HCT116 (cell line): ENCODE results near the gene POLDIP2. TPM values are rescaled to one million over a fixed set of nuclear protein-coding genes. Genes with fewer than 3 reads are reported as not detected.

Source experiments
- ATAC-seq: fragments of 200-7000 bp; cut with Tn5 transposase; 2 replicates; pipeline ENCODE4 v1.9.1; 2020; ENCODE audit warnings: mild to moderate bottlenecking, moderate library complexity
- BruUV-seq: library from RNA; stranded (reverse); fragments of 400-500 nt; replicated peaks from 2 replicates; lab custom pipeline; 2021; lab: Mats Ljungman, UMichigan
- CTCF ChIA-PET: fragments of 300-600 bp; sonication (Branson Sonifier 250); formaldehyde crosslinking; loops from one replicate; lab custom pipeline; 2021; ENCODE audit warnings: antibody characterized with exemption; lab: Charles Lee
- POLR2A ChIA-PET: fragments of 300-600, 350-600 bp; sonication (Branson Sonifier 250); formaldehyde crosslinking; loops from one replicate; lab custom pipeline; 2021; ENCODE audit warnings: antibody characterized with exemption; lab: Charles Lee
- RAD21 ChIA-PET, 2 experiments: fragments of 300-600 bp; sonication (Branson Sonifier 250); formaldehyde crosslinking; loops; one replicate each; lab custom pipeline; 2023; ENCODE audit warnings: low total read pairs in 2 of 2; ENCODE audit not compliant: uncharacterized antibody in 2 of 2, unreplicated experiment in 2 of 2, low non-redundant PET in 1 of 2; lab: Charles Lee
- DNase-seq: peaks from one replicate; pipeline ENCODE4 v3.0.0-alpha.2; 2010; ENCODE audit warnings: low read depth, low spot score
- H2AFZ ChIP-seq: fragments of 200-600 bp; shearing (Covaris generic), sonication (generic); 2 replicates; pipeline ENCODE4 v1.6.1; 2017; ENCODE audit warnings: low read depth, mixed run types, mixed read lengths, antibody characterized with exemption, low read length; ENCODE audit not compliant: poor library complexity, severe bottlenecking
- H3K27ac ChIP-seq: 2 replicates; pipeline ENCODE4 v1.5.1; 2012; ENCODE audit warnings: low read depth, low read length
- H3K27me3 ChIP-seq: fragments of 200-600 bp; sonication (generic); 2 replicates; pipeline ENCODE4 v1.6.1; 2016; ENCODE audit warnings: mixed run types, low read length, mixed read lengths; ENCODE audit not compliant: insufficient read depth
- H3K36me3 ChIP-seq, 2 experiments: fragments of 200-500 bp in 1 of 2; fragments of 200-600 bp in 1 of 2; sonication (Bioruptor generic) in 1 of 2; sonication (generic) in 1 of 2; 2 replicates each; pipeline versions ENCODE4 v1.5.1 to v1.6.1; 2014 to 2016; ENCODE audit warnings: low read length in 2 of 2, inconsistent platforms in 1 of 2, mixed read lengths in 1 of 2, mixed run types in 1 of 2; ENCODE audit not compliant: insufficient read depth in 2 of 2, control insufficient read depth in 1 of 2
- H3K4me1 ChIP-seq, 2 experiments: fragments of 200-600 bp in 1 of 2; sonication (generic) in 1 of 2; 2 replicates each; pipeline versions ENCODE4 v1.5.1 to v1.6.1; 2012 to 2017; ENCODE audit warnings: low read length in 2 of 2, inconsistent platforms in 1 of 2, mild to moderate bottlenecking in 1 of 2, mixed read lengths in 1 of 2, mixed run types in 1 of 2, moderate library complexity in 1 of 2; ENCODE audit not compliant: insufficient read depth in 2 of 2, control insufficient read depth in 1 of 2
- H3K4me2 ChIP-seq: fragments of 200-600 bp; sonication (generic); 2 replicates; pipeline ENCODE4 v1.6.1; 2017; ENCODE audit warnings: mixed run types, low read length, mixed read lengths
- H3K4me3 ChIP-seq, 2 experiments: fragments of 200-600 bp in 1 of 2; sonication (generic) in 1 of 2; replicated peaks in 1 of 2; 2 replicates each; pipeline ENCODE4 v1.5.1; 2011 to 2016; ENCODE audit warnings: low read length in 2 of 2, control low read depth in 1 of 2, low read depth in 1 of 2, mild to moderate bottlenecking in 1 of 2, mixed read lengths in 1 of 2, mixed run types in 1 of 2
- H3K79me2 ChIP-seq: fragments of 200-600 bp; sonication (generic); 2 replicates; pipeline ENCODE4 v1.6.1; 2017; ENCODE audit warnings: mild to moderate bottlenecking, mixed run types, low read length, moderate library complexity, mixed read lengths; ENCODE audit not compliant: insufficient read depth
- H3K9ac ChIP-seq: fragments of 200-600 bp; sonication (generic); 2 replicates; pipeline ENCODE4 v1.6.1; 2016; ENCODE audit warnings: low read length, mixed read lengths
- H3K9me2 ChIP-seq: fragments of 200-600 bp; sonication (generic), shearing (Covaris generic); 2 replicates; pipeline ENCODE4 v1.6.1; 2017; ENCODE audit warnings: mixed run types, mild to moderate bottlenecking, moderate library complexity; ENCODE audit not compliant: insufficient read depth
- H3K9me3 ChIP-seq, 2 experiments: fragments of 200-500 bp in 1 of 2; fragments of 200-600 bp in 1 of 2; sonication (Bioruptor generic) in 1 of 2; sonication (generic) in 1 of 2; 2 replicates each; pipeline ENCODE4 v1.6.1; 2014 to 2017; ENCODE audit warnings: low read length in 2 of 2, mixed read lengths in 2 of 2, inconsistent platforms in 1 of 2, low read depth in 1 of 2, mild to moderate bottlenecking in 1 of 2, mixed run types in 1 of 2, moderate library complexity in 1 of 2; ENCODE audit not compliant: control insufficient read depth in 1 of 2, insufficient read depth in 1 of 2
- H4K20me1 ChIP-seq: fragments of 200-600 bp; sonication (generic), shearing (Covaris generic); 2 replicates; pipeline ENCODE4 v1.6.1; 2017; ENCODE audit warnings: mixed run types, mild to moderate bottlenecking, moderate library complexity; ENCODE audit not compliant: insufficient read depth
- ATF3 ChIP-seq: IDR thresholded peaks from 2 replicates; pipeline ENCODE4 v1.6.1; 2012
- CEBPB ChIP-seq: IDR thresholded peaks from 2 replicates; pipeline ENCODE4 v1.6.1; 2012; ENCODE audit warnings: low read depth
- ELF1 ChIP-seq: IDR thresholded peaks from 2 replicates; pipeline ENCODE4 v1.6.1; 2012; ENCODE audit warnings: low read depth, borderline replicate concordance
- EZH2 ChIP-seq: fragments of 200-600 bp; sonication (generic); IDR thresholded peaks from 2 replicates; pipeline ENCODE4 v1.6.1; 2017; ENCODE audit warnings: antibody characterized with exemption, mixed run types
- EZH2phosphoT487 ChIP-seq: fragments of 200-600 bp; IDR thresholded peaks from 2 replicates; pipeline ENCODE4 v1.6.1; 2018; ENCODE audit warnings: antibody characterized with exemption, borderline replicate concordance
- FOSL1 ChIP-seq: IDR thresholded peaks from 2 replicates; pipeline ENCODE4 v1.6.1; 2012; ENCODE audit warnings: low read depth
- JUND ChIP-seq: IDR thresholded peaks from 2 replicates; pipeline ENCODE4 v1.6.1; 2012
- MAX ChIP-seq: IDR thresholded peaks from 2 replicates; pipeline ENCODE4 v1.6.1; 2012
- POLR2A ChIP-seq: IDR thresholded peaks from 2 replicates; pipeline ENCODE4 v1.7.0; 2011; ENCODE audit warnings: borderline replicate concordance; ENCODE audit not compliant: insufficient read depth, insufficient read length; ENCODE audit errors: extremely low read depth
- POLR2AphosphoS5 ChIP-seq: IDR thresholded peaks from 2 replicates; pipeline ENCODE4 v1.6.1; 2011; ENCODE audit warnings: mild to moderate bottlenecking, low read depth, low read length, moderate library complexity
- REST ChIP-seq: IDR thresholded peaks from 2 replicates; pipeline ENCODE4 v1.6.1; 2012; ENCODE audit warnings: low read depth
- SIN3A ChIP-seq: IDR thresholded peaks from 2 replicates; pipeline ENCODE4 v1.6.1; 2012; ENCODE audit warnings: low read depth
- SP1 ChIP-seq: IDR thresholded peaks from 2 replicates; pipeline ENCODE4 v1.6.1; 2012; ENCODE audit warnings: low read depth
- SRF ChIP-seq: IDR thresholded peaks from 2 replicates; pipeline ENCODE4 v1.6.1; 2012; ENCODE audit warnings: low read depth
- TCF7L2 ChIP-seq: IDR thresholded peaks from 2 replicates; pipeline ENCODE4 v1.7.0; 2011; ENCODE audit warnings: borderline replicate concordance, inconsistent platforms; ENCODE audit not compliant: insufficient read depth, insufficient read length; ENCODE audit errors: extremely low read depth
- YY1 ChIP-seq: IDR thresholded peaks from 2 replicates; pipeline ENCODE4 v1.6.1; 2011; ENCODE audit warnings: low read length, low read depth, moderate library complexity, mild to moderate bottlenecking; ENCODE audit not compliant: insufficient replicate concordance; ENCODE audit errors: extremely low read depth
- ZBTB33 ChIP-seq: IDR thresholded peaks from 2 replicates; pipeline ENCODE4 v1.6.1; 2011; ENCODE audit warnings: mild to moderate bottlenecking, low read length, moderate library complexity; ENCODE audit not compliant: insufficient replicate concordance; ENCODE audit errors: extremely low read depth
- ZFX ChIP-seq: fragments of 450-650 bp; IDR thresholded peaks from 2 replicates; pipeline ENCODE4 v1.6.1; 2017
- intact Hi-C: fragments of 100-400 bp; cut with micrococcal nuclease; formaldehyde crosslinking; loops from 2 replicates; pipeline ENCODE4 v1.10.0; 2022
- total RNA-seq: library from RNA; stranded (reverse); gene quantifications from one replicate; pipeline ENCODE4 v1.2.1, GENCODE V29; 2021; ENCODE audit not compliant: unreplicated experiment

The POLDIP2 gene
- total RNA-seq, 1 experiment from 2014 or later: 78.0 TPM

- Histone ChIP-seq H3K79me2 (no peaks in the 10 kb centered on the region), H3K9me3 (no peaks in the 10 kb centered on the region), H3K36me3 (no peaks in the 10 kb centered on the region), H3K27me3 (no peaks in the 10 kb centered on the region), H3K4me3 (no peak overlapping the region), H3K9ac (no peak overlapping the region), H4K20me1 (no peaks in the 10 kb centered on the region), H3K4me2 (no peak overlapping the region), H3K9me2 (no peaks in the 10 kb centered on the region), H3K27ac (no peak overlapping the region), H2AFZ (no peak overlapping the region), H3K4me1 (no peaks in the 10 kb centered on the region)
- BruUV-seq: no TSS peak
- RAD21 ChIA-PET: no interaction called here
- ATAC-seq (no peak), DNase-seq (no peak)
- no peak for TF ChIP-seq YY1
- TF ChIP-seq SRF: no peak
- TF ChIP-seq TCF7L2: no peak
- no peak for TF ChIP-seq EZH2phosphoT487
- TF ChIP-seq REST: no peak
- no peak for TF ChIP-seq SIN3A
- TF ChIP-seq POLR2A: no peak
- TF ChIP-seq JUND: no peak
- TF ChIP-seq ZFX: no peak
- TF ChIP-seq SP1: no peak
- no peak for TF ChIP-seq MAX
- no peak for TF ChIP-seq FOSL1
- no peak for TF ChIP-seq EZH2
- TF ChIP-seq ELF1: no peak
- no peak for TF ChIP-seq CEBPB
- TF ChIP-seq ATF3: no peak
- TF ChIP-seq POLR2AphosphoS5: no peak
- no peak for TF ChIP-seq ZBTB33
- intact Hi-C loops: no loop called here
- POLR2A ChIA-PET: no interaction called here
- CTCF ChIA-PET: no interaction called here
Observed at GRCh38 chr17:28392491-28392890, 35.2 kb upstream of the POLDIP2 start.
